Right atrium auricular region (tissue), 2 donors: ENCODE data around the gene ENGASE. TPM values are rescaled to one million over a fixed set of nuclear protein-coding genes. Genes with fewer than 3 reads are reported as not detected.

Experiments used
- DNase-seq: peaks from one replicate; pipeline ENCODE4 v3.0.0-alpha.2; 2019; ENCODE audit warnings: low spot score
- H3K27ac ChIP-seq, 2 donors: fragments of 200-600 bp; sonication (generic); 1 replicate in 1 of 2; 2 replicates in 1 of 2; pipeline ENCODE4 v1.5.1; 2016 to 2019
- H3K27me3 ChIP-seq, 2 donors: fragments of 200-600 bp; sonication (generic); one replicate each; pipeline versions ENCODE4 v1.5.1 to v1.6.0; 2017 to 2019
- H3K36me3 ChIP-seq: fragments of 200-600 bp; sonication (generic); one replicate; pipeline ENCODE4 v1.5.1; 2016
- H3K4me1 ChIP-seq, 2 donors: fragments of 200-600 bp; sonication (generic); one replicate each; pipeline versions ENCODE4 v1.5.1 to v1.6.0; 2017 to 2019
- H3K4me3 ChIP-seq, 2 donors: fragments of 200-600 bp; sonication (generic); 1 replicate in 1 of 2; 2 replicates in 1 of 2; pipeline ENCODE4 v1.5.1; 2017 to 2019; ENCODE audit warnings: mild to moderate bottlenecking in 1 of 2, moderate library complexity in 1 of 2
- H3K9me3 ChIP-seq, 2 donors: fragments of 200-600 bp; sonication (generic); one replicate each; pipeline ENCODE4 v1.5.1; 2019
- total RNA-seq, 2 donors: library from RNA; depleted of rRNA; stranded (reverse); fragments of >200 nt; gene quantifications; one replicate each; pipeline ENCODE4 v1.1.0, GENCODE V29; 2016
- TF ChIP-seq, protein P1 (sequence below), 2 donors: fragments of 200-600 bp; sonication (generic); IDR thresholded peaks; one replicate each; pipeline ENCODE4 v1.5.1; 2019; ENCODE audit warnings: antibody characterized with exemption in 2 of 2

ENGASE gene
- total RNA-seq, 2 donors from 2014 or later, result 7.7 to 13.5 TPM

DNA sequence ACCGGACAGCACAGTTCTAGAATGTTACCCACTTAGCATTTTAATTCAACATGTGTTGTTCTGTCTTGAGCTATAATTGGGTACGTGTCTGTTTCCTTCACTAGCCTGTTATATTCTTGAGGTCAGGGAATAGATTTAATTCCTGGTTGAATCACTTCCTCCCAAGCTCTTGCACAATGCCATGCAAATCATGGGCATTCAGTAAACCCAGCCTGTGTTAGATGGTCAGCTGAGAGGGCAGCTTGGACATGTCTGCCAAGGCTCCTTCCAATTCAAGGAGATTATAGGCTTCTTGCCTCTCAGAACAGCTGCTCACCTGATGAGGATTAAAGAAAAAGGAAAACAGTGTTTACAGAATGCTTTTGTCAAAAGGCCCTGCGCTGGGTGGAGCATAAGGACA lies 38.0 kb upstream of the ENGASE start:
- peak overlapping the region in 1 of 2 donors; percentile 42 for H3K27ac ChIP-seq
- no peak for DNase-seq

DNA sequence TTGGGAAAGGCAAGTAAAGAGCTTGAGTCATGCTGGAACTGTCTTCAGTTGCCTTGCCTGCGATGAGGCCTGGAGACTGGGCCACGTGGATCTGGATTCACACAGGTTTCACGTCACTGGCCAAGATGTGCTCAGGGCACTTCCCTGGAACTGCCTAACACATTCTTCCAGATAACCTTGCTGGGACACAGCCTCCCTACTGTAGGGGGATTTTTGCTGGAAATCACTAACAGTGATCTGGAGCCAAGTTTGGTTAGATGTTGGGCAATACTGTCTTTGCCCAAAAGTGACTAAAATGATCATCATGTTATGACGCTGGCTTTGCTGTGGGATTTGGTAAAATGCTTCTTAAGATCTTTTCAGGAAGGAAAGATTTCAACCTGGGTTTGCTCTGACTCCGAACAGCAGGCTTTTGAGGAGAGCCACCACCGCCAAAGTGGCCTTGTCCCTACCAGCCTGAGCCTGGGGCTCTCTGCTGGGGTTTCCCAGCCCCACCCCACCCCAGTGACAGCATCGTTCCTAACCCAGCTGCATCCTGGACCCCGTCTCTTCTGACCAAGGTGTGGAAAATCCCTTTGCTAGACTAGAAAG lies 36.0 kb upstream of the ENGASE start:
- Histone ChIP-seq H3K4me3 (no peak overlapping the region), H3K36me3 (peaks cover 15% of the 10 kb centered on the region), H3K9me3 (no peaks in the 10 kb centered on the region), H3K27ac (peak overlapping the region; percentile 48 to 62), H3K27me3 (no peaks in the 10 kb centered on the region), H3K4me1 (peaks cover 0 to 44% of the 10 kb centered on the region in 2 donors)
- DNase-seq, result peak; percentile 95
- TF ChIP-seq, protein P1, sequence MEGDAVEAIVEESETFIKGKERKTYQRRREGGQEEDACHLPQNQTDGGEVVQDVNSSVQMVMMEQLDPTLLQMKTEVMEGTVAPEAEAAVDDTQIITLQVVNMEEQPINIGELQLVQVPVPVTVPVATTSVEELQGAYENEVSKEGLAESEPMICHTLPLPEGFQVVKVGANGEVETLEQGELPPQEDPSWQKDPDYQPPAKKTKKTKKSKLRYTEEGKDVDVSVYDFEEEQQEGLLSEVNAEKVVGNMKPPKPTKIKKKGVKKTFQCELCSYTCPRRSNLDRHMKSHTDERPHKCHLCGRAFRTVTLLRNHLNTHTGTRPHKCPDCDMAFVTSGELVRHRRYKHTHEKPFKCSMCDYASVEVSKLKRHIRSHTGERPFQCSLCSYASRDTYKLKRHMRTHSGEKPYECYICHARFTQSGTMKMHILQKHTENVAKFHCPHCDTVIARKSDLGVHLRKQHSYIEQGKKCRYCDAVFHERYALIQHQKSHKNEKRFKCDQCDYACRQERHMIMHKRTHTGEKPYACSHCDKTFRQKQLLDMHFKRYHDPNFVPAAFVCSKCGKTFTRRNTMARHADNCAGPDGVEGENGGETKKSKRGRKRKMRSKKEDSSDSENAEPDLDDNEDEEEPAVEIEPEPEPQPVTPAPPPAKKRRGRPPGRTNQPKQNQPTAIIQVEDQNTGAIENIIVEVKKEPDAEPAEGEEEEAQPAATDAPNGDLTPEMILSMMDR (IDR thresholded peaks at IDR 0.05), result no peak

More for the DNA sequence above, 38.0 kb upstream of the ENGASE start:
- TF ChIP-seq, protein P1 (IDR thresholded peaks at IDR 0.05), result no peak
- Histone ChIP-seq H3K4me1 (peaks cover 0 to 55% of the 10 kb centered on the region in 2 donors), H3K9me3 (no peaks in the 10 kb centered on the region), H3K4me3 (no peak overlapping the region), H3K36me3 (peaks cover 14% of the 10 kb centered on the region), H3K27me3 (no peaks in the 10 kb centered on the region)

DNA sequence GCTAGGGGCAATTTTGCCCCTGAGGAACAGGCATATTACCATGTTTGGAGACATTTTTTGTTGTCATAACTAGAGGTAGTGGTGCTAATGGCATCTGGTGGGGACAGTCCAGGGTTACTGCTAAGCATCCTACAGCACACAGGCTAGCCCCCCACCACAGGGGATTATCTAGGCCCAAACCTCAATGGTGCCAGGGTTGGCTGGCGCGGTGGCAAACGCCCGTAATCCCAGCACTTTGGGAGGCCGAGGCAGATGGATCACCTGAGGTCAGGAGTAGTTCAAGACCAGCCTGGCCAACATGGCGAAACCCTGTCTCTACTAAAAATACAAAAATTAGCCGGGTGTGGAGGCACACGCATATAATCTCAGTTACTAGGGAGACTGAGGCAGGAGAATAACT lies 35.5 kb upstream of the ENGASE start:
- no peak for DNase-seq
- H3K27ac ChIP-seq, result peak overlapping the region; percentile 48 to 55
- no peaks in the 10 kb centered on the region for H3K9me3 ChIP-seq
- H3K4me3 ChIP-seq, result no peak overlapping the region
- H3K36me3 ChIP-seq, result peaks cover 20% of the 10 kb centered on the region
- TF ChIP-seq, protein P1 (IDR thresholded peaks at IDR 0.05), result no peak
- no peaks in the 10 kb centered on the region for H3K27me3 ChIP-seq
- peaks cover 0 to 39% of the 10 kb centered on the region in 2 donors for H3K4me1 ChIP-seq

DNA sequence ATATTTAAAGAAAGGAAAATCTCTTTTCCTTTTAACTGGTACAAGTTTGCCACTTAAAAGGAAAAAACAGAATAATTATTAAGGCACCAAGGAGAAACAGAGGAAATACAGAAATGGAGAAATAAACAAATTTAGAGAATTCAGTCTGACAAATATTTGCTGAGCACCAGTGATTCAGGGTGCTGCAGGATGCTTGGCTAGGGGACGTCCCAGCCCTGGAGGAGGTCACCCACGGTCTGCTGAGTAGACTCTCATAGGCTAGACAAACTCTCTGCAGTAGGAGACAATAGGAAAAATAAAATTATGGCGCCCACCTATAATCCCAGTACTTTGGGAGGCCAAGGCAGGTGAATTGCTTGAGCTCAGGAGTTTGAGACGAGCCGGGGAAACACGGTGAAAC lies 34.7 kb upstream of the ENGASE start:
- H3K4me1 ChIP-seq, result peaks cover 0 to 32% of the 10 kb centered on the region in 2 donors
- no peaks in the 10 kb centered on the region for H3K27me3 ChIP-seq
- TF ChIP-seq, protein P1 (IDR thresholded peaks at IDR 0.05), result no peak
- no peak overlapping the region for H3K27ac ChIP-seq
- no peaks in the 10 kb centered on the region for H3K9me3 ChIP-seq
- H3K4me3 ChIP-seq, result no peak overlapping the region
- peaks cover 24% of the 10 kb centered on the region for H3K36me3 ChIP-seq
- no peak for DNase-seq

DNA sequence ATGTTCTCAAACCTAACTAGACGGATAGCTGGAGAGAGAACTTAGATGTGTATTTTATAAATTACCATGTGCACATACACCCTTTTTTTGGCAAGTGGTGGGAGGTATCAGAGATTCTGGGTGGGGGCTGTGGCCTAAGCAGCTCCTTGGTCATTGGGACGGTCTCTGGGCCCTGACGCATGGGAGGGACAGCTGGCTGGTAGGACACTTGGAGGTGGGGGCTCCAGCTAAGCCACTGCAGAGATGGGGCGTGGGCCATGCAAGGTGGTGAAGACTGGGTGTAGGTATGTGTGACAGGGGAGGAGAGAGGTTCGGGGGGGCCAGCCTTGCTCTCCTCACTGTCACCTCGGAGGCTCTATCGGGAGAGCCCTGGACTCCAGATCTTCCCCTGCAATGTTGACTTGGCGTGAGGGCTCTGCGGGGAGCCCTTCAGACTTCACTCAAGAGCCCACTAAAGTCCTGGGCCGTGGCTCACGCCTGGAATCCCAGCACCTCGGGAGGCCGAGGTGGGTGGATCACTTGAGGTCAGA lies 33.5 kb upstream of the ENGASE start:
- Histone ChIP-seq H3K27ac (no peak overlapping the region), H3K4me1 (peaks cover 0 to 30% of the 10 kb centered on the region in 2 donors), H3K4me3 (no peak overlapping the region), H3K9me3 (no peaks in the 10 kb centered on the region), H3K27me3 (no peaks in the 10 kb centered on the region), H3K36me3 (peaks cover 25% of the 10 kb centered on the region)
- DNase-seq, result no peak
- TF ChIP-seq, protein P1 (IDR thresholded peaks at IDR 0.05), result no peak
